ENCODE data around the gene ZNF480. TPM values are rescaled to one million over a fixed set of nuclear protein-coding genes. Genes with fewer than 3 reads are reported as not detected.

The ZNF480 gene
- total and polyA plus RNA-seq, 2 of the 8 experiments (the other 6 are each of a cell fraction or from before 2014, with no cell fraction given) = 3.4 to 32.9 TPM

GRCh38 chr19:52345162-52345561 lies 48.2 kb downstream of the ZNF480 start:
- Histone ChIP-seq H3K4me1 (replicated peaks in 1 of 4; ENCODE audit: control insufficient read depth in 3 of 4, insufficient read depth in 4 of 4, low read length in 3 of 4) (no peaks in the 10 kb centered on the region), H3K27ac (ENCODE audit: low read depth, low read length) (no peak overlapping the region), H2BK120ac (replicated peaks; ENCODE audit: low read depth, low read length) (no peak overlapping the region), H3K23ac (ENCODE audit: insufficient read length) (no peak overlapping the region), H3K79me1 (ENCODE audit: low read depth, low read length) (no peaks in the 10 kb centered on the region), H4K8ac (ENCODE audit: extremely low read depth, insufficient read depth, low read length) (no peak overlapping the region), H2BK12ac (ENCODE audit: low read depth, low read length) (no peak overlapping the region), H2BK5ac (ENCODE audit: low read depth, low read length) (no peak overlapping the region), H3K27me3 (replicated peaks in 1 of 4; ENCODE audit: control insufficient read depth in 3 of 4, extremely low read depth in 1 of 4, insufficient read depth in 3 of 4, low read length in 3 of 4) (no peaks in the 10 kb centered on the region), H2AK5ac (ENCODE audit: low read depth, low read length) (no peak overlapping the region), H3K14ac (ENCODE audit: insufficient read length) (no peak overlapping the region), H3K9me3 (ENCODE audit: insufficient read depth in 2 of 2, low read depth in 1 of 2, low read length in 1 of 2) (no peaks in the 10 kb centered on the region), H3K9ac (replicated peaks in 1 of 4; ENCODE audit: extremely low read depth in 1 of 4, low read depth in 3 of 4, low read length in 3 of 4) (no peak overlapping the region), H2BK20ac (ENCODE audit: low read length) (no peak overlapping the region), H3K56ac (replicated peaks; ENCODE audit: insufficient read length, low read depth, low read length) (no peak overlapping the region), H3K23me2 (ENCODE audit: low read depth, low read length) (no peaks in the 10 kb centered on the region), H4K20me1 (replicated peaks in 1 of 2; ENCODE audit: control insufficient read depth in 1 of 2, insufficient read depth in 2 of 2, low read length in 2 of 2) (no peaks in the 10 kb centered on the region), H3K4me2 (ENCODE audit: insufficient read depth in 1 of 2, low read depth in 2 of 2, low read length in 2 of 2) (no peak overlapping the region), H4K91ac (replicated peaks; ENCODE audit: insufficient read length, low read length) (no peak overlapping the region), H3K79me2 (ENCODE audit: control insufficient read depth in 1 of 2, insufficient read depth in 2 of 2, low read length in 2 of 2) (no peaks in the 10 kb centered on the region), H3K4ac (replicated peaks; ENCODE audit: insufficient read length, low read depth, low read length) (no peak overlapping the region), H2AFZ (ENCODE audit: low read length) (no peak overlapping the region), H3K36me3 (ENCODE audit: control insufficient read depth in 2 of 4, insufficient read depth in 4 of 4, low read length in 3 of 4) (peaks cover 0 to 11% (median 4%) of the 10 kb centered on the region in 4 experiments; a peak in 4 of 8 replicates), H3K18ac (ENCODE audit: extremely low read depth, low read length) (no peak overlapping the region), H3K4me3 (ENCODE audit: extremely low read depth in 1 of 4, insufficient read depth in 2 of 4, low read depth in 3 of 4, low read length in 4 of 4) (no peak overlapping the region), H2BK15ac (ENCODE audit: low read length) (no peak overlapping the region), H4K5ac (ENCODE audit: insufficient read length, low read depth, low read length) (no peak overlapping the region)
- WGBS, 2 experiments (ENCODE audit: extremely low coverage in 1 of 2, insufficient coverage in 1 of 2, insufficient read length in 1 of 2, insufficient replicate concordance in 2 of 2, low coverage in 1 of 2, low lambda C conversion rate in 2 of 2, missing lambda C conversion rate in 1 of 2) = 83% methylated on average over 6 of the region's 6 CpGs; no CpG with 5 or more reads in 1 of the 2 experiments
- CTCF ChIA-PET (ENCODE audit: partially characterized antibody) = interaction anchor here (0.6 to 3.0 kb wide), 12 partner anchors 9 to 302 kb away, joined by 3 to 21 read pairs (median 5); partner anchors contain the start of genes ZNF578, ZNF610 and ZNF880
- FAIRE-seq = no peak
- POLR2A ChIA-PET (ENCODE audit: partially characterized antibody) = interaction anchor here (0.6 to 1.3 kb wide), 2 partner anchors 19 to 149 kb away, joined by 3 to 5 read pairs; no protein-coding TSS in a partner anchor
- no peak for DNase-seq (ENCODE audit: low read depth in 1 of 2, low spot score in 2 of 2)
- TF ChIP-seq RXRA (IDR thresholded peaks at IDR 0.05; ENCODE audit: insufficient read depth, low read depth, low read length) (no peak), PHF8 (conservative IDR thresholded peaks at IDR 0.05; ENCODE audit: low read depth, low read length) (no peak), TBP (IDR thresholded peaks at IDR 0.05; ENCODE audit: low read depth, low read length) (no peak), SIRT6 (IDR thresholded peaks at IDR 0.05; ENCODE audit: low read length) (no peak), NANOG (IDR thresholded peaks at IDR 0.05; ENCODE audit: insufficient read depth, low read depth, low read length, poor library complexity, severe bottlenecking) (no peak), CBX8 (IDR thresholded peaks at IDR 0.05; ENCODE audit: borderline replicate concordance, low read depth, low read length) (no peak), SAP30 (IDR thresholded peaks at IDR 0.05; ENCODE audit: insufficient read depth, insufficient replicate concordance, low read length) (no peak), SUZ12 (IDR thresholded peaks at IDR 0.05; ENCODE audit: low read length) (no peak), SP2 (IDR thresholded peaks at IDR 0.05; ENCODE audit: low read length) (no peak), SIN3A (conservative IDR thresholded peaks at IDR 0.05 in 1 of 2, IDR thresholded peaks at IDR 0.05 in 1 of 2; ENCODE audit: low read depth in 1 of 2, low read length in 2 of 2) (no peak)
- TF ChIP-seq, protein P1, sequence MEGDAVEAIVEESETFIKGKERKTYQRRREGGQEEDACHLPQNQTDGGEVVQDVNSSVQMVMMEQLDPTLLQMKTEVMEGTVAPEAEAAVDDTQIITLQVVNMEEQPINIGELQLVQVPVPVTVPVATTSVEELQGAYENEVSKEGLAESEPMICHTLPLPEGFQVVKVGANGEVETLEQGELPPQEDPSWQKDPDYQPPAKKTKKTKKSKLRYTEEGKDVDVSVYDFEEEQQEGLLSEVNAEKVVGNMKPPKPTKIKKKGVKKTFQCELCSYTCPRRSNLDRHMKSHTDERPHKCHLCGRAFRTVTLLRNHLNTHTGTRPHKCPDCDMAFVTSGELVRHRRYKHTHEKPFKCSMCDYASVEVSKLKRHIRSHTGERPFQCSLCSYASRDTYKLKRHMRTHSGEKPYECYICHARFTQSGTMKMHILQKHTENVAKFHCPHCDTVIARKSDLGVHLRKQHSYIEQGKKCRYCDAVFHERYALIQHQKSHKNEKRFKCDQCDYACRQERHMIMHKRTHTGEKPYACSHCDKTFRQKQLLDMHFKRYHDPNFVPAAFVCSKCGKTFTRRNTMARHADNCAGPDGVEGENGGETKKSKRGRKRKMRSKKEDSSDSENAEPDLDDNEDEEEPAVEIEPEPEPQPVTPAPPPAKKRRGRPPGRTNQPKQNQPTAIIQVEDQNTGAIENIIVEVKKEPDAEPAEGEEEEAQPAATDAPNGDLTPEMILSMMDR (IDR thresholded peaks at IDR 0.05; ENCODE audit: control extremely low read depth in 1 of 3, insufficient read depth in 1 of 3, low read depth in 1 of 3, low read length in 3 of 3) = no peak

All from H1 (cell line).